Panc1 (cell line): ENCODE results near the gene VWA2. TPM values are rescaled to one million over a fixed set of nuclear protein-coding genes. Genes with fewer than 3 reads are reported as not detected.

Experiments
- ATAC-seq: fragments of 200-7000 bp; cut with Tn5 transposase; 2 replicates; pipeline ENCODE4 v1.9.1; 2020; ENCODE audit warnings: mild to moderate bottlenecking, moderate library complexity
- Bru-seq: library from RNA; stranded (reverse); fragments of 400-500 nt; gene quantifications from one replicate; lab custom pipeline; 2021; lab: Mats Ljungman, UMichigan
- BruChase-seq, 2 experiments: library from RNA; stranded (reverse); fragments of 400-500 nt; gene quantifications; one replicate each; lab custom pipeline; 2021; lab: Mats Ljungman, UMichigan
- BruUV-seq: library from RNA; stranded (reverse); fragments of 400-500 nt; replicated peaks from 2 replicates; lab custom pipeline; 2021; lab: Mats Ljungman, UMichigan
- CTCF ChIA-PET: fragments of 300-600 bp; sonication (Branson Sonifier 250); formaldehyde crosslinking; loops from one replicate; lab custom pipeline; 2022; ENCODE audit warnings: antibody characterized with exemption; lab: Charles Lee
- POLR2A ChIA-PET: fragments of 300-600 bp; sonication (Branson Sonifier 250); formaldehyde crosslinking; loops from one replicate; lab custom pipeline; 2022; ENCODE audit warnings: antibody characterized with exemption; lab: Charles Lee
- DNase-seq: peaks from one replicate; pipeline ENCODE4 v3.0.0-alpha.2; 2010; ENCODE audit warnings: low read depth, low spot score
- H3K27ac ChIP-seq: 2 replicates; pipeline ENCODE4 v1.5.1; 2011; ENCODE audit warnings: mild to moderate bottlenecking, low read length, inconsistent platforms
- H3K27me3 ChIP-seq: fragments of 200-500 bp; sonication (Bioruptor generic); 2 replicates; pipeline ENCODE4 v1.6.0; 2014; ENCODE audit warnings: low read length, inconsistent platforms; ENCODE audit not compliant: control insufficient read depth, insufficient read depth
- H3K36me3 ChIP-seq: fragments of 200-500 bp; sonication (Bioruptor generic); 2 replicates; pipeline ENCODE4 v1.5.1; 2014; ENCODE audit warnings: inconsistent platforms, mild to moderate bottlenecking, low read length, moderate library complexity; ENCODE audit not compliant: control insufficient read depth, insufficient read depth
- H3K4me1 ChIP-seq: 2 replicates; pipeline ENCODE4 v1.5.1; 2011; ENCODE audit warnings: inconsistent platforms, mild to moderate bottlenecking, low read length, moderate library complexity; ENCODE audit not compliant: control insufficient read depth, insufficient read depth
- H3K4me3 ChIP-seq, 2 experiments: 2 replicates each; pipeline ENCODE4 v1.5.1; 2011 to 2012; ENCODE audit warnings: low read depth in 2 of 2, low read length in 2 of 2, mild to moderate bottlenecking in 2 of 2, inconsistent platforms in 1 of 2, moderate library complexity in 1 of 2
- H3K9me3 ChIP-seq: fragments of 200-500 bp; sonication (Bioruptor generic); 2 replicates; pipeline ENCODE4 v1.5.1; 2014; ENCODE audit warnings: low read depth, mild to moderate bottlenecking, inconsistent platforms, low read length, moderate library complexity; ENCODE audit not compliant: control insufficient read depth, insufficient read depth
- CTCF ChIP-seq: fragments of 450-650 bp; IDR thresholded peaks from 2 replicates; pipeline ENCODE4 v1.5.1; 2017; ENCODE audit warnings: mild to moderate bottlenecking
- POLR2AphosphoS5 ChIP-seq: IDR thresholded peaks from 2 replicates; pipeline ENCODE4 v1.6.1; 2012; ENCODE audit warnings: mild to moderate bottlenecking, low read depth, low read length, moderate library complexity
- REST ChIP-seq, 2 experiments: IDR thresholded peaks; 2 replicates each; pipeline ENCODE4 v1.6.1; 2011 to 2012; ENCODE audit warnings: low read depth in 2 of 2, control low read depth in 1 of 2, low read length in 1 of 2, mild to moderate bottlenecking in 1 of 2, moderate library complexity in 1 of 2; ENCODE audit not compliant: insufficient read depth in 1 of 2
- SIN3A ChIP-seq: IDR thresholded peaks from 2 replicates; pipeline ENCODE4 v1.6.1; 2012; ENCODE audit warnings: low read depth, mild to moderate bottlenecking, low read length, moderate library complexity, borderline replicate concordance; ENCODE audit not compliant: insufficient read depth
- TCF7L2 ChIP-seq: IDR thresholded peaks from 2 replicates; pipeline ENCODE4 v1.6.1; 2011; ENCODE audit warnings: mild to moderate bottlenecking, low read depth, low read length, inconsistent platforms
- in situ Hi-C: cut with HindIII; loops from 2 replicates; pipeline ENCODE4 v1.10.0; 2016; ENCODE audit warnings: low sequenced_read_pairs, low pct_unique_long_range_greater_than_20kb
- intact Hi-C: fragments of 100-400 bp; cut with micrococcal nuclease; formaldehyde crosslinking; loops from one replicate; pipeline ENCODE4 v1.10.0; 2022; ENCODE audit not compliant: unreplicated experiment
- long read RNA-seq: library from polyadenylated mRNA; unstranded; transcript quantifications from one replicate; pipeline ENCODE4 v2.0.0, GENCODE V29; 2021; ENCODE audit not compliant: unreplicated experiment
- polyA plus RNA-seq: library from polyadenylated mRNA; unstranded; fragments of >200 nt; gene quantifications from one replicate; pipeline ENCODE4 v1.2.1, GENCODE V29; 2012; ENCODE audit warnings: missing spikeins; ENCODE audit not compliant: insufficient read length
- total RNA-seq: library from RNA; stranded (reverse); gene quantifications from one replicate; pipeline ENCODE4 v1.2.1, GENCODE V29; 2021; ENCODE audit not compliant: unreplicated experiment

VWA2 gene
- total RNA-seq (0.77 TPM), Bru-seq, nascent RNA (percentile 21 among the genes with signal in this experiment), BruChase-seq, experiment 1, labeled RNA remaining after a 2-hour chase (percentile 25 among the genes with signal in this experiment), BruChase-seq, experiment 2, labeled RNA remaining after a 6-hour chase (percentile 22 among the genes with signal in this experiment)
- 0.55 TPM for polyA plus RNA-seq
- long read RNA-seq, partial matches to known transcripts = 1 of 6 reads
- long read RNA-seq, other reads (novel, unspliced or antisense) = 5 of 6 reads

- BruUV-seq = no TSS peak
- Histone ChIP-seq H3K9me3 (no peaks in the 10 kb centered on the region), H3K36me3 (no peaks in the 10 kb centered on the region), H3K4me3 (peak within 1 kb of the TSS; percentile 42 to 44), H3K27me3 (peaks cover 47% of the 10 kb centered on the region), H3K4me1 (peaks cover 3% of the 10 kb centered on the region; the same call in 1 of the 2 replicates), H3K27ac (no peak within 1 kb of the TSS)
- ChIA-PET CTCF (interaction anchor here (0.6 to 0.8 kb wide), 3 partner anchors 10 to 482 kb away, joined by 3 to 4 read pairs (median 3); no protein-coding TSS in a partner anchor), POLR2A (no interaction called here)
- intact Hi-C loops = no loop called here
- TF ChIP-seq CTCF (peak; percentile 75; the same call in 1 of the 2 replicates), REST (IDR thresholded peaks at IDR 0.05; ENCODE audit: insufficient read depth in 1 of 2, low read depth in 2 of 2, low read length in 1 of 2) (no peak)
- in situ Hi-C loops = no loop called here
- ATAC-seq = peak; percentile 83
- no peak for DNase-seq
Measured at GRCh38 chr10:114239117-114239993, at the start of gene VWA2. Gene VWA2, plus strand, starts transcription at chr10:114239254. Its CDS starts 9,460 bp downstream, at chr10:114248714.

- CTCF ChIA-PET = no interaction called here
- in situ Hi-C loops = no loop called here
- no peak for DNase-seq
- Histone ChIP-seq H3K9me3 (no peaks in the 10 kb centered on the region), H3K4me3 (no peak overlapping the region), H3K4me1 (no peaks in the 10 kb centered on the region), H3K27ac (no peak overlapping the region), H3K36me3 (no peaks in the 10 kb centered on the region), H3K27me3 (peaks cover 7% of the 10 kb centered on the region)
- no TSS peak for BruUV-seq
- intact Hi-C loops = no loop called here
- no peak for ATAC-seq
- no peak for TF ChIP-seq REST (IDR thresholded peaks at IDR 0.05; ENCODE audit: insufficient read depth in 1 of 2, low read depth in 2 of 2, low read length in 1 of 2)
- no peak for TF ChIP-seq POLR2AphosphoS5
- TF ChIP-seq TCF7L2 = no peak
- TF ChIP-seq SIN3A = no peak
- TF ChIP-seq CTCF = no peak
- POLR2A ChIA-PET = interaction anchor here (0.6 kb wide), 1 partner anchor 152 kb away, joined by 5 read pairs; no protein-coding TSS in a partner anchor
Measured at GRCh38 chr10:114189700-114190099, 49.4 kb upstream of the VWA2 start.
